SK-N-SH treated with all-trans-retinoic acid at 6 μM for 48 hours (cell line): ENCODE measurements around the gene CPT1C.

Experiments
- ARNTL ChIP-seq: fragments of 450-650 bp; formaldehyde crosslinking; IDR thresholded peaks from 2 replicates; pipeline ENCODE4 v1.5.0; 2020; ENCODE audit warnings: low read depth, mild to moderate bottlenecking, moderate library complexity, borderline replicate concordance
- ESRRG ChIP-seq: fragments of 250-450 bp; sonication (Bioruptor Pico); IDR thresholded peaks from 2 replicates; pipeline ENCODE4 v1.6.1; 2021; ENCODE audit warnings: mild to moderate bottlenecking
- POU6F1 ChIP-seq: fragments of 250-450 bp; sonication (Bioruptor Pico); IDR thresholded peaks from 2 replicates; pipeline ENCODE4 v1.8.0; 2021; ENCODE audit warnings: low read depth, mild to moderate bottlenecking, moderate library complexity, borderline replicate concordance
- ZFP30 ChIP-seq: fragments of 450-650 bp; formaldehyde crosslinking; IDR thresholded peaks from 2 replicates; pipeline ENCODE4 v1.5.0; 2022; ENCODE audit warnings: mild to moderate bottlenecking, moderate library complexity

- no peak for TF ChIP-seq ESRRG (CRISPR knock-in tag)
- TF ChIP-seq ZFP30 (CRISPR knock-in tag), result no peak
- TF ChIP-seq POU6F1 (CRISPR knock-in tag), result no peak
- TF ChIP-seq ARNTL (CRISPR knock-in tag), result no peak
These were observed 8.4 kb downstream of the CPT1C start for GRCh38 chr19:49699364-49699763.
